Osteocyte (in vitro differentiated cells): ENCODE measurements around the gene LRP1B. TPM values are rescaled to one million over a fixed set of nuclear protein-coding genes. Genes with fewer than 3 reads are reported as not detected.

Experiments used
- DNase-seq: peaks from one replicate; pipeline ENCODE4 v3.0.0; 2021; ENCODE audit warnings: mixed read lengths; ENCODE audit not compliant: unreplicated experiment; ENCODE audit errors: extremely low spot score
- H3K27ac Mint-ChIP-seq: one replicate; pipeline ENCODE4 v1.8.0; 2021; ENCODE audit warnings: mild to moderate bottlenecking, mixed read lengths; ENCODE audit not compliant: unreplicated experiment
- H3K27me3 Mint-ChIP-seq: one replicate; pipeline ENCODE4 v1.8.0; 2021; ENCODE audit warnings: mixed read lengths; ENCODE audit not compliant: unreplicated experiment
- H3K36me3 Mint-ChIP-seq: one replicate; pipeline ENCODE4 v1.8.0; 2021; ENCODE audit warnings: mixed read lengths; ENCODE audit not compliant: unreplicated experiment
- H3K4me1 Mint-ChIP-seq: one replicate; pipeline ENCODE4 v1.8.0; 2021; ENCODE audit warnings: mixed read lengths; ENCODE audit not compliant: unreplicated experiment
- H3K4me3 Mint-ChIP-seq: one replicate; pipeline ENCODE4 v1.8.0; 2021; ENCODE audit warnings: mild to moderate bottlenecking, moderate library complexity, mixed read lengths; ENCODE audit not compliant: unreplicated experiment
- H3K9me3 Mint-ChIP-seq: one replicate; pipeline ENCODE4 v1.8.0; 2021; ENCODE audit warnings: mixed read lengths; ENCODE audit not compliant: unreplicated experiment
- total RNA-seq: library from RNA; stranded (reverse); gene quantifications from 2 replicates; pipeline ENCODE4 v1.2.1, GENCODE V29; 2021
- TF ChIP-seq, protein P1 (sequence below): fragments of 200-600 bp; sonication (generic); IDR thresholded peaks from 2 replicates; pipeline ENCODE4 v1.5.0; 2021; ENCODE audit warnings: antibody characterized with exemption, mild to moderate bottlenecking, moderate library complexity

Gene LRP1B
- total RNA-seq, 1 donor from 2014 or later = 3.6 TPM

DNA sequence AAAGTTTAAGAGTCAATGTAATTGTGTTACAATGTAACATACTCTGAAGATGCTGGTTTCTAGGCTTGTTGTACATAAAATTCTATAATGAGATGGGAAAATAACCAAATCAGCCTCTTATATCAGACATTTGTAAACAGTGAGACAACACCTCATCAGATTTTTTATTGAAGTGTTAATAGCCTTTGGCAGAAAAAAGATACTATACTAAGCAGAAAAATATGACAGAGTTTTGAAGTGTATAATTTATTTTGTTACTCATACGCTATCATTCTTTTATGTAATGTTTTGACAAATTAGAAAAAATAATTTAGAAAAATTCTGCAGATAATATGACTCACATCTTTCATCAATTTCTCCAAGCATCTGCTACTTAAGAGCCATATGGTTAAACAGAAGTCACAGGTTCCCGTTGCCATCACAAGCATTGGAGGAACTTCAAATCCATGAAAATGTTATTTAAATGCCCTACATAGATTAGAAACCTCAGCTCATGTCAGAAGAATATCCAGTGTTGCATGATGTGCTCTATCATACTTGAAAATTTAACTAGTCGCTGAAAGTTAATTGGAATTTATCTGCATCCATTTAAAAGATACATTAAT, 535.4 kb downstream of the LRP1B start:
- TF ChIP-seq, protein P1, sequence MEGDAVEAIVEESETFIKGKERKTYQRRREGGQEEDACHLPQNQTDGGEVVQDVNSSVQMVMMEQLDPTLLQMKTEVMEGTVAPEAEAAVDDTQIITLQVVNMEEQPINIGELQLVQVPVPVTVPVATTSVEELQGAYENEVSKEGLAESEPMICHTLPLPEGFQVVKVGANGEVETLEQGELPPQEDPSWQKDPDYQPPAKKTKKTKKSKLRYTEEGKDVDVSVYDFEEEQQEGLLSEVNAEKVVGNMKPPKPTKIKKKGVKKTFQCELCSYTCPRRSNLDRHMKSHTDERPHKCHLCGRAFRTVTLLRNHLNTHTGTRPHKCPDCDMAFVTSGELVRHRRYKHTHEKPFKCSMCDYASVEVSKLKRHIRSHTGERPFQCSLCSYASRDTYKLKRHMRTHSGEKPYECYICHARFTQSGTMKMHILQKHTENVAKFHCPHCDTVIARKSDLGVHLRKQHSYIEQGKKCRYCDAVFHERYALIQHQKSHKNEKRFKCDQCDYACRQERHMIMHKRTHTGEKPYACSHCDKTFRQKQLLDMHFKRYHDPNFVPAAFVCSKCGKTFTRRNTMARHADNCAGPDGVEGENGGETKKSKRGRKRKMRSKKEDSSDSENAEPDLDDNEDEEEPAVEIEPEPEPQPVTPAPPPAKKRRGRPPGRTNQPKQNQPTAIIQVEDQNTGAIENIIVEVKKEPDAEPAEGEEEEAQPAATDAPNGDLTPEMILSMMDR = no peak
- Mint-ChIP-seq H3K4me3 (no peak overlapping the region), H3K27me3 (no peaks in the 10 kb centered on the region), H3K27ac (no peak overlapping the region), H3K4me1 (peaks cover 5% of the 10 kb centered on the region), H3K36me3 (no peaks in the 10 kb centered on the region), H3K9me3 (peaks cover 13% of the 10 kb centered on the region)
- no peak for DNase-seq

DNA sequence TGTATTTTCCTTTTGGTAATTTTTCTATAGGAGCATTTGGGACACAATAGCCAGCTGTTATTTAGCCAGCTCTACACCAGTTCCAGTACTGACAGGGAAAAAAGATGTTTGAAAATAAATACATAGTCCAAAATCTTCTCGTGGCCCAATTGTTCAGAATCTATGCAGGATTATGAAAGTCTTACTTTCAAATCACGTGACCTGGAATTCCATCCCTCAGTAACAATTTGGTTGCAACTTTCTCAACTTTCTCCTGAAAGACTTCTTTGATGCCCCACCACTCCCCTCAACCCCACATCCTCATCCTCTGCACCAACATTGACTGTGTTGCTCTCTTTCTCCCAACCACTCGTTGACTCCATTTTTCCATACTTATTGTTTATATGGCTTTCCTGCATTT, 539.0 kb downstream of the LRP1B start:
- peaks cover 6% of the 10 kb centered on the region for H3K4me1 Mint-ChIP-seq
- no peaks in the 10 kb centered on the region for H3K27me3 Mint-ChIP-seq
- no peak for DNase-seq
- no peaks in the 10 kb centered on the region for H3K36me3 Mint-ChIP-seq
- H3K27ac Mint-ChIP-seq = no peak overlapping the region
- TF ChIP-seq, protein P1 = no peak
- H3K4me3 Mint-ChIP-seq = no peak overlapping the region
- peaks cover 10% of the 10 kb centered on the region for H3K9me3 Mint-ChIP-seq

DNA sequence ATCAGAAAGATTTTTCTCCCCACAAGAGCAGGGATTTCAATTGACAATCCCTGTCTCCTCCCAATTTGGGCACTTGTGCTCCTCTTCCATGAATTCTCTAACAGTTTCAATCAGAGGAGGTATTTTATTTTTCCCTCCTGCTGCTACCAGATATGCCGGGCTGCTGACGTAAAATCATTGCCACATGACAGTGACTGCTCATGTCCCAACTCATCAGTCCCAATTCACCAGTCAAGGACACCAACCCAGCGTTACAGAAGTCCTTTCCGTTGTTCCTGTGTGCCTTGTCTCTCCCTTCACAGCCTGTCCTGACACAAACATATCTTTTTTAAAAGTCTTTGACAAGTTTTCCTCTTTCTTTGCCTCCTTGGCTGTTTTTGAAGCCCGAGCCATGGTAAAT, 540.2 kb downstream of the LRP1B start:
- Mint-ChIP-seq H3K36me3 (no peaks in the 10 kb centered on the region), H3K9me3 (peaks cover 10% of the 10 kb centered on the region), H3K27me3 (no peaks in the 10 kb centered on the region), H3K4me1 (peaks cover 6% of the 10 kb centered on the region), H3K4me3 (no peak overlapping the region), H3K27ac (no peak overlapping the region)
- no peak for DNase-seq
- TF ChIP-seq, protein P1 = no peak

DNA sequence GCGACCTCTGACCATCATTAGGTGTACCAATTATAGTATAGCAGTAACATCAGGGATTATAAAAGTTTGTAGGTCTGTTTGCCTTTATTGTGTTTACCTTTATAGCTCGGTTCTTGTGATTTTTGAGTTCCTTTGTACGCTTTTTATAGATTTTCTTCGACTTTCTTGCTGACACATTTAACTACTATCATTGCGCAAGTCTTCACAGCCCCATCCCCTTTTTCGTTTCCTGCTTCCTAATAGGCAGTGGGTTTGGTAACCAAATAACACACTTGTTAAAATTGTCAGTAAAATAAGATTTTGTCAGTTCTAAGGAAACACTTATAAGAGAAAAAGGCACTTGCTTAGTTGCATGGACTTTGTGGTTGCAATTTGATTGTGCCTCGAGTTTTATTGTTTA, 541.5 kb downstream of the LRP1B start:
- Mint-ChIP-seq H3K4me1 (peaks cover 4% of the 10 kb centered on the region), H3K27ac (no peak overlapping the region), H3K9me3 (peaks cover 10% of the 10 kb centered on the region), H3K36me3 (no peaks in the 10 kb centered on the region), H3K4me3 (no peak overlapping the region), H3K27me3 (no peaks in the 10 kb centered on the region)
- no peak for DNase-seq
- TF ChIP-seq, protein P1 = no peak

DNA sequence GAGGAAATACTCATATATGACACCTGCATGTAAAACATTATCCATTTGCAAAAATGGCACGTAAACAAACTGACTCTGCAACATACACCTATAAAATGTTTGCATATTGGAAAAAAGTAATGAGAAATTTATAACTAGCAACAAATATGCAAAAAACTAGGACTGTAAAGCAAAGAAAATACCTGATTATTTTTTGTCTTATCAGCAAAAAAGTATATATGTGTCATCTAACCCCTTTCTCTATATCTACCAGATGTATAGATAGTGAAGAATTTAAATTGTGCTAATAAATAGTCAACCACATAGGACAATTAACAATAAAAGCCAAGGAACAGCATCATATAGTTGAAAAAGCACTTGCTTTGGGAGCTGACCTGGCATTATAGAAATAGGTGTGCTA, 543.8 kb downstream of the LRP1B start:
- Mint-ChIP-seq H3K27ac (no peak overlapping the region), H3K36me3 (no peaks in the 10 kb centered on the region), H3K4me1 (peaks cover 2% of the 10 kb centered on the region), H3K9me3 (peaks cover 2% of the 10 kb centered on the region), H3K27me3 (no peaks in the 10 kb centered on the region), H3K4me3 (no peak overlapping the region)
- no peak for DNase-seq
- TF ChIP-seq, protein P1 = no peak
